ENCODE results near the gene SEH1L.
A peak's percentile ranks its signal among the peaks of the same experiment; 100 is the strongest.

Gene SEH1L

DNA sequence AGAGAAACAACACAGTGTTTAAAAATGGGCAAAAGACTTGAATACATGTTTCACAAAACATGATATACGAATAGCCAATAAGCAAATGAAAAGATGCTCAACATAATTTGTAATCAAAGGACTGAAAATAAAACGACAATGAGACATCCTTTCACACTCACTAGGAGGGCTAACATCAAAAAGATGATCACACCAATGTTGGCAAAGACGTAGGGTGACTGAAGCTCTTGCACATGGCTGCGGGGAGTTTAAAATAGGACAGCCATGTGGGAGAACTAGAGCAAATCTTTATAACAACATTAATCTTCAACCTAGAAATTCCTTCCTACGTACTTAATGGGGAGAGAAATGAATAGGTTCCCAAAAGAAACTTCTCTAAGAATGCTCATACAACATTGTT lies 19.2 kb upstream of the SEH1L start:
- no peak overlapping the region for H3K4me3 ChIP-seq (ENCODE audit: low read length)
- no peak for TF ChIP-seq CTCF (conservative IDR thresholded peaks at IDR 0.05; ENCODE audit: low read depth, low read length)
- no peak for DNase-seq (ENCODE audit: low read depth)

GRCh38 chr18:12929477-12930083 lies 18.2 kb upstream of the SEH1L start:
- no peak for DNase-seq (ENCODE audit: low read depth)
- H3K4me3 ChIP-seq (ENCODE audit: low read length): no peak overlapping the region
- TF ChIP-seq CTCF (conservative IDR thresholded peaks at IDR 0.05; ENCODE audit: low read depth, low read length): no peak

GRCh38 chr18:12930376-12930775 lies 17.4 kb upstream of the SEH1L start:
- H3K4me3 ChIP-seq (ENCODE audit: low read length): no peak overlapping the region
- DNase-seq (ENCODE audit: low read depth): no peak
- TF ChIP-seq CTCF (conservative IDR thresholded peaks at IDR 0.05; ENCODE audit: low read depth, low read length): no peak

GRCh38 chr18:12930908-12931307 lies 16.9 kb upstream of the SEH1L start:
- no peak for TF ChIP-seq CTCF (conservative IDR thresholded peaks at IDR 0.05; ENCODE audit: low read depth, low read length)
- H3K4me3 ChIP-seq (ENCODE audit: low read length): no peak overlapping the region
- DNase-seq (ENCODE audit: low read depth): no peak

- no peak for TF ChIP-seq CTCF (conservative IDR thresholded peaks at IDR 0.05; ENCODE audit: low read depth, low read length)
- no peak overlapping the region for H3K4me3 ChIP-seq (ENCODE audit: low read length)
- DNase-seq (ENCODE audit: low read depth): no peak
Measured at GRCh38 chr18:12933327-12933726, 14.5 kb upstream of the SEH1L start.

GRCh38 chr18:12934454-12935071 lies 13.2 kb upstream of the SEH1L start:
- H3K4me3 ChIP-seq (ENCODE audit: low read length): no peak overlapping the region
- peak; percentile 55 for DNase-seq (ENCODE audit: low read depth)
- TF ChIP-seq CTCF (conservative IDR thresholded peaks at IDR 0.05; ENCODE audit: low read depth, low read length): peak; percentile 95

DNA sequence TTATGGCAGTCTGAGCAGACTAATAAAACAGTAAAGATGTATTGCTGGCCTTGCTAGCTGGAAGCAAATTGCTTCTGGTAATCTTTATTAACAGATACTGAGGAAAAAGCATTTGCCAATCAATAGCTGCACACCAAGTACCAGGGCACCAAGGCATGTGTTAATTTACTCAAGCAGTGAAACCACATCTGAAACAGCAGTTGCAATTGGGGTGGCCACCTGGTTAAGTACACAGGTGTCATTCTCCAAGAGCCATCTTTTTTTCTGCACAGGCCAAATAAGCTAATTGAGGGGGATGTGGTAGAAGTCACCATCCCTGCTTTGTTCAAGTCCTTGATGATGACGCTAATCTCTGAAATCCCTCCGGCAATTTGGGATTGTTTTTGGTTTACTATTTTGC lies 8.6 kb upstream of the SEH1L start:
- TF ChIP-seq CTCF (conservative IDR thresholded peaks at IDR 0.05; ENCODE audit: low read depth, low read length): no peak
- no peak overlapping the region for H3K4me3 ChIP-seq (ENCODE audit: low read length)
- no peak for DNase-seq (ENCODE audit: low read depth)
